HG03135 (cell line): ENCODE data around the gene ZNF195.
"Not testable (repeated sequence)": the region's sequence is repeated elsewhere in the genome, so short reads cannot be mapped to it uniquely, and the experiment has no call there.

Experiments used
- ATAC-seq: cut with Tn5 transposase; IDR thresholded peaks from one replicate; pipeline ENCODE4 v1.9.1; 2021; ENCODE audit warnings: mild to moderate bottlenecking, moderate library complexity; ENCODE audit not compliant: unreplicated experiment

Gene ZNF195

GRCh38 chr11:3402861-3403250 lies 23.9 kb upstream of the ZNF195 start:
- not testable (repeated sequence) for ATAC-seq

- ATAC-seq: not testable (repeated sequence)
Observed at GRCh38 chr11:3402181-3402860, 23.4 kb upstream of the ZNF195 start.

- ATAC-seq: not testable (repeated sequence)
Observed at GRCh38 chr11:3401052-3401451, 22.1 kb upstream of the ZNF195 start.

GRCh38 chr11:3398509-3398908 lies 19.6 kb upstream of the ZNF195 start:
- ATAC-seq: not testable (repeated sequence)

GRCh38 chr11:3398106-3398505 lies 19.2 kb upstream of the ZNF195 start:
- not testable (repeated sequence) for ATAC-seq

GRCh38 chr11:3397210-3397609 lies 18.3 kb upstream of the ZNF195 start:
- not testable (repeated sequence) for ATAC-seq

GRCh38 chr11:3395468-3395867 lies 16.5 kb upstream of the ZNF195 start:
- ATAC-seq: not testable (repeated sequence)

- not testable (repeated sequence) for ATAC-seq
Observed at GRCh38 chr11:3394956-3395355, 16.0 kb upstream of the ZNF195 start.

- not testable (repeated sequence) for ATAC-seq
Observed at GRCh38 chr11:3393450-3393849, 14.5 kb upstream of the ZNF195 start.

GRCh38 chr11:3382613-3383285 lies 3.8 kb upstream of the ZNF195 start:
- ATAC-seq: no peak

GRCh38 chr11:3381794-3382193 lies 2.8 kb upstream of the ZNF195 start:
- ATAC-seq: no peak

- ATAC-seq: no peak
Observed at GRCh38 chr11:3380706-3381545, 2.0 kb upstream of the ZNF195 start.

- no peak for ATAC-seq
Observed at GRCh38 chr11:3375552-3375951, 3.4 kb downstream of the ZNF195 start.

GRCh38 chr11:3370311-3370870 lies 8.6 kb downstream of the ZNF195 start:
- ATAC-seq: no peak

GRCh38 chr11:3369366-3369765 lies 9.6 kb downstream of the ZNF195 start:
- ATAC-seq: no peak

- no peak for ATAC-seq
Observed at GRCh38 chr11:3368199-3368598, 10.7 kb downstream of the ZNF195 start.

- no peak for ATAC-seq
Observed at GRCh38 chr11:3367221-3367620, 11.7 kb downstream of the ZNF195 start.

- ATAC-seq: no peak
Observed at GRCh38 chr11:3359092-3359824, 19.7 kb downstream of the ZNF195 start.

GRCh38 chr11:3357994-3358676 lies 20.8 kb downstream of the ZNF195 start:
- no peak for ATAC-seq

- ATAC-seq: no peak
Observed at GRCh38 chr11:3357302-3357701, 21.6 kb downstream of the ZNF195 start.
